HG03354 (cell line): Measurements from ENCODE around the gene ANKS1A.
"Not testable (repeated sequence)": the region's sequence is repeated elsewhere in the genome, so short reads cannot be mapped to it uniquely, and the experiment has no call there.

Source experiments
- ATAC-seq: cut with Tn5 transposase; IDR thresholded peaks from one replicate; pipeline ENCODE4 v1.9.1; 2021; ENCODE audit warnings: mild to moderate bottlenecking; ENCODE audit not compliant: unreplicated experiment, poor library complexity, severe bottlenecking

Gene ANKS1A

GRCh38 chr6:34888874-34889555 is at the start of gene ANKS1A:
Gene ANKS1A (plus strand): TSS chr6:34889255. CDS start chr6:34889403, 148 bp downstream.
- ATAC-seq: peak; percentile 58

- no peak for ATAC-seq
These were observed 49.2 kb upstream of the ANKS1A start for GRCh38 chr6:34839666-34840352.

- not testable (repeated sequence) for ATAC-seq
These were observed 40.0 kb upstream of the ANKS1A start for GRCh38 chr6:34849066-34849465.

GRCh38 chr6:34851361-34851760 is 37.7 kb upstream of the ANKS1A start:
- no peak for ATAC-seq

GRCh38 chr6:34852406-34853085 is 36.5 kb upstream of the ANKS1A start:
- ATAC-seq: no peak

- ATAC-seq: no peak
These were observed 33.6 kb upstream of the ANKS1A start for GRCh38 chr6:34855463-34855862.

GRCh38 chr6:34858681-34859080 is 30.4 kb upstream of the ANKS1A start:
- ATAC-seq: no peak

- no peak for ATAC-seq
These were observed 29.1 kb upstream of the ANKS1A start for GRCh38 chr6:34859951-34860350.

GRCh38 chr6:34860776-34861175 is 28.3 kb upstream of the ANKS1A start:
- no peak for ATAC-seq

GRCh38 chr6:34864007-34864406 is 25.0 kb upstream of the ANKS1A start:
- ATAC-seq: no peak

GRCh38 chr6:34865107-34865506 is 23.9 kb upstream of the ANKS1A start:
- ATAC-seq: no peak

- ATAC-seq: no peak
These were observed 22.5 kb upstream of the ANKS1A start for GRCh38 chr6:34866509-34866908.

- no peak for ATAC-seq
These were observed 21.6 kb upstream of the ANKS1A start for GRCh38 chr6:34867484-34867883.

- ATAC-seq: no peak
These were observed 17.2 kb upstream of the ANKS1A start for GRCh38 chr6:34871853-34872252.

GRCh38 chr6:34872332-34872731 is 16.7 kb upstream of the ANKS1A start:
- no peak for ATAC-seq

- no peak for ATAC-seq
These were observed 13.5 kb upstream of the ANKS1A start for GRCh38 chr6:34875292-34876213.

- no peak for ATAC-seq
These were observed 12.6 kb upstream of the ANKS1A start for GRCh38 chr6:34876472-34876871.

GRCh38 chr6:34877259-34877658 is 11.8 kb upstream of the ANKS1A start:
- no peak for ATAC-seq

GRCh38 chr6:34877869-34878485 is 11.1 kb upstream of the ANKS1A start:
- ATAC-seq: no peak
